K562 (cell line): Measurements from ENCODE around the gene ATP7B. TPM values are rescaled to one million over a fixed set of nuclear protein-coding genes. Genes with fewer than 3 reads are reported as not detected.

Experiments used
- ATAC-seq: fragments of 200-7000 bp; cut with Tn5 transposase; 3 replicates; pipeline ENCODE4 v1.9.1; 2020; ENCODE audit warnings: moderate library complexity
- BruUV-seq: library from RNA; stranded (reverse); fragments of 400-500 nt; replicated peaks from 2 replicates; lab custom pipeline; 2021; lab: Mats Ljungman, UMichigan
- CTCF ChIA-PET: fragments of 300-600 bp; formaldehyde crosslinking; extraction: SDS; loops from one replicate; lab custom pipeline; 2021; ENCODE audit warnings: low intra/inter-chr PET ratio; lab: Yijun Ruan, JAX
- POLR2A ChIA-PET: fragments of 300-600, 350-650 bp; sonication (Branson Sonifier 250); formaldehyde crosslinking; extraction: SDS; loops from one replicate; lab custom pipeline; 2021; ENCODE audit warnings: antibody characterized with exemption, inconsistent platforms; lab: Yijun Ruan, JAX
- DNase-seq, 4 experiments: peaks; one replicate each; pipeline versions ENCODE4 v3.0.0 to v3.0.0-alpha.2; 2011 to 2018; ENCODE audit warnings: low spot score in 3 of 4, mixed read lengths in 3 of 4; ENCODE audit errors: extremely low read depth in 1 of 4
- FAIRE-seq: peaks from 2 replicates; lab custom pipeline; 2011; peaks lifted over from hg19 to GRCh38; lab: Jason Lieb, UNC
- H2AFZ ChIP-seq: 2 replicates; pipeline ENCODE4 v1.6.0; 2011; ENCODE audit warnings: low read depth, low read length, control low read depth, inconsistent platforms
- H3K27ac ChIP-seq: fragments of 200-600 bp; 3 replicates; pipeline ENCODE4 v1.8.0; 2011; ENCODE audit warnings: low read depth, mild to moderate bottlenecking, control low read depth, inconsistent platforms, low read length, moderate library complexity, mixed read lengths; ENCODE audit errors: extremely low read depth
- H3K27me3 ChIP-seq, 2 experiments: fragments of 300-600 bp in 1 of 2; 2 replicates in 1 of 2; 3 replicates in 1 of 2; pipeline versions ENCODE4 v1.6.0 to v1.8.0; 2011; ENCODE audit warnings: inconsistent platforms in 2 of 2, low read length in 2 of 2, mild to moderate bottlenecking in 1 of 2, mixed read lengths in 1 of 2, moderate library complexity in 1 of 2; ENCODE audit not compliant: control insufficient read depth in 2 of 2, insufficient read depth in 2 of 2
- H3K36me3 ChIP-seq: fragments of 300-600 bp; 3 replicates; pipeline ENCODE4 v1.8.0; 2011; ENCODE audit warnings: mild to moderate bottlenecking, low read length, inconsistent platforms; ENCODE audit not compliant: control insufficient read depth, insufficient read depth
- H3K4me1 ChIP-seq, 2 experiments: fragments of 200-600 bp in 1 of 2; replicated peaks in 1 of 2; 2 replicates in 1 of 2; 3 replicates in 1 of 2; pipeline versions ENCODE4 v1.5.1 to v1.8.0; 2011; ENCODE audit warnings: inconsistent platforms in 2 of 2, low read length in 2 of 2, mild to moderate bottlenecking in 1 of 2, mixed read lengths in 1 of 2, moderate library complexity in 1 of 2; ENCODE audit not compliant: control insufficient read depth in 2 of 2, insufficient read depth in 2 of 2
- H3K4me2 ChIP-seq: 2 replicates; pipeline ENCODE4 v1.6.1; 2011; ENCODE audit warnings: low read length, control low read depth, inconsistent platforms, mixed read lengths; ENCODE audit not compliant: insufficient read depth
- H3K4me3 ChIP-seq: fragments of 200-600 bp; sonication (generic), shearing (Covaris generic); 2 replicates; pipeline ENCODE4 v1.5.1; 2016; ENCODE audit warnings: control low read depth, inconsistent platforms
- H3K79me2 ChIP-seq: fragments of 200-600 bp; 3 replicates; pipeline ENCODE4 v1.8.0; 2011; ENCODE audit warnings: low read length, inconsistent platforms; ENCODE audit not compliant: control insufficient read depth, insufficient read depth
- H3K9ac ChIP-seq, 2 experiments: 2 replicates each; pipeline versions ENCODE4 v1.6.0 to v1.6.1; 2011; ENCODE audit warnings: low read depth in 2 of 2, low read length in 2 of 2, control low read depth in 1 of 2, inconsistent platforms in 1 of 2, mild to moderate bottlenecking in 1 of 2, mixed read lengths in 1 of 2; ENCODE audit not compliant: insufficient read depth in 1 of 2
- H3K9me1 ChIP-seq: one replicate; pipeline ENCODE4 v1.6.0; 2011; ENCODE audit warnings: inconsistent platforms, mild to moderate bottlenecking, low read length, moderate library complexity; ENCODE audit not compliant: control insufficient read depth, insufficient read depth
- H3K9me3 ChIP-seq: replicated peaks from 2 replicates; pipeline ENCODE4 v1.5.1; 2011; ENCODE audit warnings: low read depth, low read length, inconsistent platforms; ENCODE audit not compliant: control insufficient read depth, insufficient read depth
- H4K20me1 ChIP-seq: replicated peaks from 2 replicates; pipeline ENCODE4 v1.6.1; 2011; ENCODE audit warnings: low read length, inconsistent platforms, mixed read lengths; ENCODE audit not compliant: control insufficient read depth, insufficient read depth
- ATF1 ChIP-seq, 2 experiments: fragments of 450-650 bp in 1 of 2; IDR thresholded peaks; 2 replicates each; pipeline ENCODE4 v1.6.1; 2016; ENCODE audit warnings: missing compliant biosample characterization in 1 of 2, missing genetic modification characterization in 1 of 2
- ATF2 ChIP-seq: sonication (generic); formaldehyde crosslinking; IDR thresholded peaks from 2 replicates; pipeline ENCODE4 v1.8.1; 2022; ENCODE audit warnings: missing genetic modification reagents
- CEBPG ChIP-seq, 3 experiments: fragments of 200-800 bp in 1 of 3; sonication (Bioruptor generic) in 1 of 3; sonication (generic) in 1 of 3; formaldehyde crosslinking in 1 of 3; IDR thresholded peaks in 2 of 3; conservative IDR thresholded peaks in 1 of 3; 2 replicates each; pipeline versions ENCODE4 v1.6.1 to v1.8.0; 2016 to 2022; ENCODE audit warnings: missing compliant biosample characterization in 2 of 3, missing genetic modification characterization in 2 of 3, mild to moderate bottlenecking in 1 of 3, missing genetic modification reagents in 1 of 3
- ETV5 ChIP-seq: sonication (generic); formaldehyde crosslinking; IDR thresholded peaks from 2 replicates; pipeline ENCODE4 v1.4.0; 2020; ENCODE audit warnings: low read depth, mild to moderate bottlenecking, missing genetic modification reagents
- KDM2B ChIP-seq: fragments of 250-450 bp; sonication (Bioruptor Pico); IDR thresholded peaks from 2 replicates; pipeline ENCODE4 v1.8.0; 2021; ENCODE audit warnings: mild to moderate bottlenecking, moderate library complexity
- KLF10 ChIP-seq: fragments of 250-450 bp; sonication (Bioruptor Pico); IDR thresholded peaks from 2 replicates; pipeline ENCODE4 v1.6.1; 2021; ENCODE audit warnings: matching md5 sums
- KLF6 ChIP-seq: fragments of 250-450 bp; sonication (Bioruptor Pico); IDR thresholded peaks from 2 replicates; pipeline ENCODE4 v1.4.0; 2020; ENCODE audit warnings: mild to moderate bottlenecking, moderate library complexity, borderline replicate concordance
- POLR2G ChIP-seq: fragments of 200-400 bp; formaldehyde crosslinking; IDR thresholded peaks from 2 replicates; pipeline ENCODE4 v1.6.1; 2017; ENCODE audit warnings: low read depth, mild to moderate bottlenecking, antibody characterized with exemption, low read length, moderate library complexity
- RCOR1 ChIP-seq, 2 experiments: IDR thresholded peaks; 2 replicates each; pipeline ENCODE4 v1.6.1; 2012; ENCODE audit warnings: low read depth in 2 of 2, low read length in 2 of 2, borderline replicate concordance in 1 of 2, improper control_type of control experiment in 1 of 2
- SMAD1 ChIP-seq: fragments of 150-350 bp; IDR thresholded peaks from 2 replicates; pipeline ENCODE4 v1.6.1; 2014; ENCODE audit warnings: low read length, low read depth; ENCODE audit not compliant: partially characterized antibody
- U2AF2 ChIP-seq: fragments of 200-400 bp; formaldehyde crosslinking; optimal IDR thresholded peaks from 2 replicates; pipeline ENCODE3; 2017; ENCODE audit warnings: low read depth, mild to moderate bottlenecking, low read length
- ZBTB8A ChIP-seq: fragments of 450-650 bp; IDR thresholded peaks from 2 replicates; pipeline ENCODE4 v1.6.1; 2018; ENCODE audit warnings: mild to moderate bottlenecking, moderate library complexity; ENCODE audit not compliant: partially characterized antibody
- ZFP1 ChIP-seq: fragments of 450-650 bp; formaldehyde crosslinking; IDR thresholded peaks from 2 replicates; pipeline ENCODE4 v1.4.0; 2020; ENCODE audit warnings: mild to moderate bottlenecking, mixed read lengths
- ZNF609 ChIP-seq: sonication (generic); formaldehyde crosslinking; IDR thresholded peaks from 2 replicates; pipeline ENCODE4 v1.8.1; 2023; ENCODE audit warnings: missing genetic modification reagents, mild to moderate bottlenecking, borderline replicate concordance
- ZNF75A ChIP-seq: fragments of 450-650 bp; formaldehyde crosslinking; IDR thresholded peaks from 2 replicates; pipeline ENCODE4 v1.4.0; 2020; ENCODE audit warnings: mild to moderate bottlenecking
- WGBS: fragments of 100-300 bp; shearing (Covaris generic); methylation state at CpG from one replicate; pipeline ENCODE4 v1.1.6; 2016; ENCODE audit warnings: low coverage, mixed read lengths; ENCODE audit not compliant: insufficient coverage; ENCODE audit errors: missing lambda C conversion rate; 5-methylcytosine and 5-hydroxymethylcytosine counted together
- in situ Hi-C: fragments of 300-500 bp; cut with MboI; formaldehyde crosslinking; loops from 4 replicates; pipeline ENCODE4 v1.15.0; 2018; ENCODE audit warnings: inconsistent platforms, mixed read lengths
- intact Hi-C: fragments of 100-400 bp; cut with micrococcal nuclease; formaldehyde crosslinking; loops from 2 replicates; pipeline ENCODE4 v1.14.2; 2022
- polyA plus RNA-seq, 8 experiments: library from polyadenylated mRNA; depleted of rRNA in 4 of 8; stranded (reverse) in 5 of 8; unstranded in 3 of 8; fragments of >200 nt; fragmentation: Nextera tagmentation in 2 of 8; fragmentation: Illumina TruSeq in 1 of 8; extraction: Ambion mirVana in 2 of 8; extraction: Trizol in 1 of 8; gene quantifications; 2 replicates each; pipeline versions ENCODE4 v1.2.1 to v1.2.3, GENCODE V29; 2011 to 2014; ENCODE audit warnings: inconsistent platforms in 1 of 8, missing spikeins in 1 of 8
- total RNA-seq, 7 experiments: library from RNA; depleted of rRNA in 6 of 7; stranded (reverse); fragments of >200 nt in 6 of 7; fragmentation: Illumina TruSeq in 2 of 7; extraction: Trizol in 2 of 7; gene quantifications; 2 replicates each; pipeline versions ENCODE4 v1.2.1 to v1.2.3, GENCODE V29; 2011 to 2021; ENCODE audit warnings: low replicate concordance in 1 of 7

The ATP7B gene
- total and polyA plus RNA-seq, 9 of the 15 experiments (the other 6 are each of a cell fraction or from before 2014, with no cell fraction given), result 1.1 to 20.4 (median 8.5) TPM

- FAIRE-seq (no peak), DNase-seq (no peak), ATAC-seq (no peak)
- Histone ChIP-seq H4K20me1 (no peaks in the 10 kb centered on the region), H3K4me3 (no peak overlapping the region), H3K79me2 (no peaks in the 10 kb centered on the region), H3K27ac (no peak overlapping the region), H3K4me1 (peaks cover 37 to 39% of the 10 kb centered on the region in 2 experiments), H3K36me3 (peaks cover 48% of the 10 kb centered on the region), H3K9ac (peak overlapping the region in 1 of 2 experiments; percentile 17; a peak in 1 of 4 replicates), H3K9me1 (no peaks in the 10 kb centered on the region), H3K9me3 (no peaks in the 10 kb centered on the region), H3K4me2 (no peak overlapping the region), H2AFZ (no peak overlapping the region), H3K27me3 (no peaks in the 10 kb centered on the region)
- ChIA-PET CTCF (no interaction called here), POLR2A (no interaction called here)
- WGBS, result 77% methylated on average over 3 of the region's 3 CpGs
- no TSS peak for BruUV-seq
- in situ Hi-C loops (no loop called here), intact Hi-C loops (no loop called here)
- TF ChIP-seq ATF2 (CRISPR knock-in tag), result no peak
- TF ChIP-seq ETV5 (CRISPR knock-in tag), result no peak
- TF ChIP-seq POLR2G, result no peak
- no peak for TF ChIP-seq KLF6
- no peak for TF ChIP-seq SMAD1
- no peak for TF ChIP-seq U2AF2
- no peak for TF ChIP-seq ZNF75A
- no peak for TF ChIP-seq KLF10 (CRISPR knock-in tag)
- no peak for TF ChIP-seq KDM2B (CRISPR knock-in tag)
- no peak for TF ChIP-seq RCOR1 (IDR thresholded peaks at IDR 0.05; ENCODE audit: borderline replicate concordance in 1 of 2, low read depth in 2 of 2, low read length in 2 of 2)
- no peak for TF ChIP-seq ZBTB8A
- TF ChIP-seq ATF1 (CRISPR knock-in tag; IDR thresholded peaks at IDR 0.05), result no peak
- no peak for TF ChIP-seq ATF1 (tag; IDR thresholded peaks at IDR 0.05)
- no peak for TF ChIP-seq ZFP1 (CRISPR knock-in tag)
- TF ChIP-seq ZNF609 (CRISPR knock-in tag), result no peak
- no peak for TF ChIP-seq CEBPG (CRISPR knock-in tag; IDR thresholded peaks at IDR 0.05)
- TF ChIP-seq CEBPG (tag; conservative IDR thresholded peaks at IDR 0.05 in 1 of 2, IDR thresholded peaks at IDR 0.05 in 1 of 2), result no peak
Observed at GRCh38 chr13:51953347-51954195, 57.7 kb downstream of the ATP7B start.
